ENCODE results near the gene TMEM203. TPM values are rescaled to one million over a fixed set of nuclear protein-coding genes. Genes with fewer than 3 reads are reported as not detected.

TMEM203 gene
- total and polyA plus RNA-seq, 2 of the 4 experiments (the other 2 are of a cell fraction), result 18.8 to 40.6 TPM

- no peak for TF ChIP-seq BHLHE40 (IDR thresholded peaks at IDR 0.05; ENCODE audit: low read depth, low read length)
Observed at GRCh38 chr9:137173796-137174664, 31.4 kb downstream of the TMEM203 start (continued).

GRCh38 chr9:137172901-137173795 is 32.3 kb downstream of the TMEM203 start:
- Histone ChIP-seq H3K4me3 (ENCODE audit: insufficient read depth, low read depth, low read length) (no peak overlapping the region), H3K23ac (ENCODE audit: low read depth, low read length) (no peak overlapping the region), H2BK15ac (ENCODE audit: low read depth, low read length) (no peak overlapping the region), H3K18ac (ENCODE audit: low read depth, low read length) (no peak overlapping the region), H4K5ac (ENCODE audit: low read depth, low read length) (no peak overlapping the region), H2BK120ac (ENCODE audit: low read depth, low read length) (no peak overlapping the region), H3K79me1 (ENCODE audit: low read depth in 1 of 2, low read length in 2 of 2) (no peaks in the 10 kb centered on the region), H4K20me1 (ENCODE audit: insufficient read depth, low read length) (no peaks in the 10 kb centered on the region), H2AFZ (replicated peaks; ENCODE audit: low read length, poor library complexity) (peak overlapping the region; percentile 21), H3K56ac (ENCODE audit: extremely low read depth, insufficient read depth, low read length) (no peak overlapping the region), H2AK9ac (replicated peaks; ENCODE audit: low read depth, low read length, poor library complexity) (no peak overlapping the region), H3K27me3 (ENCODE audit: control insufficient read depth, insufficient read depth, low read length) (peaks cover 40% of the 10 kb centered on the region), H3K36me3 (ENCODE audit: control insufficient read depth, insufficient read depth, low read length) (peaks cover 5% of the 10 kb centered on the region; the same call in 1 of the 2 replicates), H2BK5ac (ENCODE audit: low read depth, low read length, poor library complexity, severe bottlenecking) (no peak overlapping the region), H3K4me2 (ENCODE audit: low read depth, low read length) (no peak overlapping the region), H3K9ac (ENCODE audit: low read depth, low read length) (no peak overlapping the region), H3K9me3 (ENCODE audit: control insufficient read depth, insufficient read depth, low read length) (no peaks in the 10 kb centered on the region), H2BK20ac (ENCODE audit: low read depth, low read length) (no peak overlapping the region), H3K14ac (replicated peaks; ENCODE audit: low read depth, low read length) (no peak overlapping the region), H3K4me1 (ENCODE audit: control insufficient read depth, insufficient read depth, low read length) (peaks cover 4% of the 10 kb centered on the region), H4K8ac (ENCODE audit: low read depth in 2 of 2, low read length in 2 of 2) (no peak overlapping the region), H3K4ac (ENCODE audit: low read depth, low read length) (no peak overlapping the region), H4K91ac (ENCODE audit: insufficient read depth, low read depth, low read length) (no peak overlapping the region), H2AK5ac (ENCODE audit: low read depth, low read length) (no peak overlapping the region), H3K9me1 (ENCODE audit: insufficient read depth, low read length) (no peaks in the 10 kb centered on the region), H3K27ac (ENCODE audit: insufficient read depth, low read length) (no peak overlapping the region)
- BruUV-seq (replicated peaks), result no TSS peak
- ATAC-seq (ENCODE audit: low read depth), result no peak
- DNase-seq, result no peak
- dilution Hi-C loops (cut with HindIII; ENCODE audit: low sequenced_read_pairs, unreplicated experiment), result no loop called here
- intact Hi-C loops (cut with micrococcal nuclease), result no loop called here
- in situ Hi-C loops (cut with MboI; ENCODE audit: low sequenced_read_pairs), result no loop called here
- 69% methylated on average over 11 of the region's 21 CpGs; no CpG with 5 or more reads in 1 of the 2 experiments for WGBS, 2 experiments (ENCODE audit: extremely low coverage in 2 of 2, insufficient read length in 1 of 2)
- ChIA-PET POLR2A (ENCODE audit: unreplicated experiment) (no interaction called here), CTCF (no interaction called here)
- TF ChIP-seq BHLHE40 (IDR thresholded peaks at IDR 0.05; ENCODE audit: low read depth, low read length) (no peak), POLR2A (IDR thresholded peaks at IDR 0.05; ENCODE audit: low read depth, low read length) (no peak), ELK1 (IDR thresholded peaks at IDR 0.05; ENCODE audit: borderline replicate concordance, low read depth, low read length) (no peak), USF2 (IDR thresholded peaks at IDR 0.05; ENCODE audit: low read depth, low read length) (no peak), CTCF (conservative IDR thresholded peaks at IDR 0.05; ENCODE audit: low read depth, low read length) (no peak), MAFK (IDR thresholded peaks at IDR 0.05; ENCODE audit: low read depth, low read length) (no peak), RAD21 (IDR thresholded peaks at IDR 0.05; ENCODE audit: low read length) (no peak), FOS (IDR thresholded peaks at IDR 0.05; ENCODE audit: low read depth, low read length) (no peak)

All from IMR-90 (cell line).